GM12878 (cell line): ENCODE results near the gene ATOSA. TPM values are rescaled to one million over a fixed set of nuclear protein-coding genes. Genes with fewer than 3 reads are reported as not detected.

Experiments used
- ATAC-seq: fragments of 200-7000 bp; cut with Tn5 transposase; 3 replicates; pipeline ENCODE4 v1.9.1; 2020; ENCODE audit warnings: mild to moderate bottlenecking, moderate library complexity
- BruUV-seq: library from RNA; stranded (reverse); fragments of 400-500 nt; replicated peaks from 2 replicates; lab custom pipeline; 2021; lab: Mats Ljungman, UMichigan
- CTCF ChIA-PET: fragments of 300-600 bp; sonication (Branson Sonifier 250); formaldehyde crosslinking; extraction: SDS; loops from one replicate; lab custom pipeline; 2021; ENCODE audit warnings: inconsistent platforms; lab: Yijun Ruan, JAX
- POLR2A ChIA-PET: fragments of 350-600 bp; formaldehyde crosslinking; extraction: SDS; loops from one replicate; lab custom pipeline; 2021; ENCODE audit warnings: inconsistent platforms; lab: Charles Lee
- RAD21 ChIA-PET: fragments of 300-600 bp; sonication (Branson Sonifier 250); formaldehyde crosslinking; loops from one replicate; lab custom pipeline; 2023; ENCODE audit warnings: antibody characterized with exemption; ENCODE audit not compliant: unreplicated experiment; lab: Charles Lee
- SMC1A ChIA-PET: fragments of 300-600 bp; sonication (Branson Sonifier 250); formaldehyde crosslinking; loops from one replicate; lab custom pipeline; 2023; ENCODE audit not compliant: unreplicated experiment, uncharacterized antibody; lab: Charles Lee
- DNase-seq: peaks from one replicate; pipeline ENCODE4 v3.0.0-alpha.2; 2011; ENCODE audit warnings: low read depth, low spot score
- FAIRE-seq: peaks from 3 replicates; lab custom pipeline; 2011; peaks lifted over from hg19 to GRCh38; lab: Jason Lieb, UNC
- H2AFZ ChIP-seq: 2 replicates; pipeline ENCODE4 v1.6.0; 2011; ENCODE audit warnings: low read depth, low read length, control low read depth; ENCODE audit not compliant: control insufficient read depth
- H3K27ac ChIP-seq: 2 replicates; pipeline ENCODE4 v1.5.1; 2011; ENCODE audit warnings: control low read depth; ENCODE audit not compliant: control insufficient read depth, insufficient read depth
- H3K27me3 ChIP-seq, 2 experiments: replicated peaks in 1 of 2; 2 replicates each; pipeline versions ENCODE4 v1.6.0 to v1.6.1; 2011; ENCODE audit warnings: low read length in 1 of 2; ENCODE audit not compliant: control insufficient read depth in 2 of 2, insufficient read depth in 2 of 2
- H3K36me3 ChIP-seq, 2 experiments: 2 replicates each; pipeline ENCODE4 v1.5.1; 2011; ENCODE audit warnings: low read length in 1 of 2; ENCODE audit not compliant: control insufficient read depth in 2 of 2, insufficient read depth in 2 of 2
- H3K4me1 ChIP-seq: 2 replicates; pipeline ENCODE4 v1.6.1; 2011; ENCODE audit warnings: mild to moderate bottlenecking, low read length, moderate library complexity, mixed read lengths; ENCODE audit not compliant: control insufficient read depth, insufficient read depth
- H3K4me2 ChIP-seq: 2 replicates; pipeline ENCODE4 v1.6.0; 2011; ENCODE audit warnings: control low read depth; ENCODE audit not compliant: control insufficient read depth, insufficient read depth
- H3K4me3 ChIP-seq: fragments of 200-600 bp; sonication (generic); 2 replicates; pipeline ENCODE4 v1.5.1; 2016
- H3K79me2 ChIP-seq: 2 replicates; pipeline ENCODE4 v1.6.0; 2011; ENCODE audit warnings: low read length; ENCODE audit not compliant: control insufficient read depth, insufficient read depth
- H3K9ac ChIP-seq: 2 replicates; pipeline ENCODE4 v1.8.0; 2011; ENCODE audit warnings: low read length, control low read depth, mixed read lengths; ENCODE audit not compliant: control insufficient read depth, insufficient read depth
- H3K9me3 ChIP-seq: replicated peaks from 3 replicates; pipeline ENCODE4 v1.5.1; 2011; ENCODE audit warnings: mild to moderate bottlenecking, low read length; ENCODE audit not compliant: control insufficient read depth, insufficient read depth
- H4K20me1 ChIP-seq: 2 replicates; pipeline ENCODE4 v1.6.0; 2011; ENCODE audit not compliant: control insufficient read depth, insufficient read depth
- BACH1 ChIP-seq: fragments of 450-650 bp; IDR thresholded peaks from 2 replicates; pipeline ENCODE4 v1.6.1; 2017; ENCODE audit warnings: mild to moderate bottlenecking, borderline replicate concordance
- BCL11A ChIP-seq: IDR thresholded peaks from 2 replicates; pipeline ENCODE4 v1.6.1; 2011; ENCODE audit warnings: low read depth, low read length
- CREM ChIP-seq: IDR thresholded peaks from 2 replicates; pipeline ENCODE4 v1.6.1; 2014; ENCODE audit warnings: antibody characterized with exemption, low read depth
- FOXK2 ChIP-seq: fragments of 450-650 bp; IDR thresholded peaks from 2 replicates; pipeline ENCODE4 v1.6.1; 2017; ENCODE audit warnings: mild to moderate bottlenecking, moderate library complexity
- NFXL1 ChIP-seq: fragments of 450-650 bp; IDR thresholded peaks from 2 replicates; pipeline ENCODE4 v1.6.1; 2017; ENCODE audit warnings: antibody characterized with exemption, mild to moderate bottlenecking, borderline replicate concordance
- PAX5 ChIP-seq: IDR thresholded peaks from 2 replicates; pipeline ENCODE4 v1.6.1; 2011; ENCODE audit warnings: low read depth, low read length, borderline replicate concordance
- RCOR1 ChIP-seq: conservative IDR thresholded peaks from 2 replicates; pipeline ENCODE4 v1.6.1; 2012; ENCODE audit warnings: low read depth, low read length, improper control_type of control experiment
- STAT1 ChIP-seq: fragments of 450-650 bp; conservative IDR thresholded peaks from 2 replicates; pipeline ENCODE4 v1.6.1; 2014; ENCODE audit warnings: antibody characterized with exemption, mild to moderate bottlenecking
- TCF7 ChIP-seq: IDR thresholded peaks from 2 replicates; pipeline ENCODE4 v1.6.1; 2014; ENCODE audit warnings: antibody characterized with exemption, borderline replicate concordance
- WGBS: methylation state at CpG from one replicate; pipeline ENCODE4 v1.1.6; 2016; ENCODE audit warnings: low lambda C conversion rate; ENCODE audit not compliant: insufficient replicate concordance, insufficient coverage; ENCODE audit errors: missing lambda C conversion rate; 5-methylcytosine and 5-hydroxymethylcytosine counted together
- in situ Hi-C: fragments of 300-500 bp; cut with MboI; formaldehyde crosslinking; loops from 9 replicates; pipeline ENCODE4 v1.14.3; 2018; ENCODE audit warnings: mixed read lengths
- intact Hi-C: fragments of 100-400 bp; cut with micrococcal nuclease; formaldehyde crosslinking; loops from one replicate; pipeline ENCODE4 v1.14.2; 2022; ENCODE audit not compliant: unreplicated experiment
- polyA plus RNA-seq, 11 experiments: library from polyadenylated mRNA; depleted of rRNA in 4 of 11; unstranded in 6 of 11; stranded (reverse) in 5 of 11; fragments of >200 nt; fragmentation: Nextera tagmentation in 4 of 11; fragmentation: Illumina TruSeq in 1 of 11; extraction: Ambion mirVana in 4 of 11; extraction: Trizol in 1 of 11; gene quantifications; 1 replicate in 1 of 11; 2 replicates in 10 of 11; pipeline versions ENCODE4 v1.2.1 to v1.2.3, GENCODE V29; 2011 to 2016; ENCODE audit warnings: inconsistent platforms in 2 of 11, missing spikeins in 2 of 11, low read depth in 1 of 11
- total RNA-seq, 4 experiments: library from RNA; depleted of rRNA in 3 of 4; stranded (reverse); fragments of >200 nt in 3 of 4; fragmentation: Illumina TruSeq in 1 of 4; extraction: Trizol in 1 of 4; gene quantifications; 2 replicates each; pipeline versions ENCODE4 v1.2.1 to v1.2.3, GENCODE V29; 2013 to 2021
- TF ChIP-seq, protein P1 (sequence below): IDR thresholded peaks from 2 replicates; pipeline ENCODE4 v1.6.1; 2012; ENCODE audit warnings: improper control_type of control experiment, low read depth, low read length; ENCODE audit not compliant: insufficient replicate concordance
- TF ChIP-seq, protein P2 (sequence below): IDR thresholded peaks from 2 replicates; pipeline ENCODE4 v1.6.1; 2012; ENCODE audit warnings: low read depth, low read length, improper control_type of control experiment
- TF ChIP-seq, protein P3 (sequence below): IDR thresholded peaks from 2 replicates; pipeline ENCODE4 v1.6.1; 2012; ENCODE audit warnings: low read depth, low read length, improper control_type of control experiment

Gene ATOSA
- total and polyA plus RNA-seq, 10 of the 15 experiments (the other 5 are each of a cell fraction or from before 2014, with no cell fraction given): 6.8 to 24.3 (median 14.6) TPM

DNA sequence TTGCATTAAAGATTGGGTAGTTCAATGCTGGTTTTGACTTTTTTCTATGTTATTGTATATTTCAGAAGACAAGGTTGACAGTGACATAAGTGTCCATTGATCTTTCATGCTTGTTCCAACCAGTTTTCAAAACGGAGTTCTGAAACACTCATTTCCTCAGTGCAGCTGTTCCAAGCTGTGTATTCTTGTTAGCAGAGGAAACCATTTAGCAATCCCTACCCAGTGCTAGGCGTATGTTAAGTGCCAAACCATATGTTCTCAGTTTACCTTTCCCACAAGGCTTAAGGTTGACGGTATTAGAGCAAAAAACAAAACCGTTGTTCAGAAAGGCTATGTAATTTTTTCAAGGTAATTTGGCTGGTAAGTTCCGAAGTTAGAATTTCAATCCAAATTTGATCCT lies 9.1 kb downstream of the ATOSA start:
- intact Hi-C loops (loop anchor here (10.0 kb wide), 1 partner anchor 205 kb away; no protein-coding TSS in a partner anchor), in situ Hi-C loops (no loop called here)
- H4K20me1 ChIP-seq: no peaks in the 10 kb centered on the region
- 83% methylated on average over 5 of the region's 5 CpGs for WGBS
- no TSS peak for BruUV-seq
- no peak overlapping the region for H2AFZ ChIP-seq
- H3K27ac ChIP-seq: no peak overlapping the region
- no peak overlapping the region for H3K4me2 ChIP-seq
- ChIA-PET CTCF (interaction anchor here (1.2 to 1.3 kb wide), 2 partner anchors 17 to 782 kb away, joined by 3 read pairs; no protein-coding TSS in a partner anchor), POLR2A (no interaction called here), SMC1A (no interaction called here), RAD21 (no interaction called here)
- H3K27me3 ChIP-seq: no peaks in the 10 kb centered on the region
- H3K9ac ChIP-seq: no peak overlapping the region
- peaks cover 21% of the 10 kb centered on the region for H3K4me1 ChIP-seq
- no peak overlapping the region for H3K4me3 ChIP-seq
- H3K36me3 ChIP-seq: peaks cover 0 to 20% of the 10 kb centered on the region in 2 experiments; a peak in 3 of 4 replicates
- DNase-seq: no peak
- TF ChIP-seq, protein P1, sequence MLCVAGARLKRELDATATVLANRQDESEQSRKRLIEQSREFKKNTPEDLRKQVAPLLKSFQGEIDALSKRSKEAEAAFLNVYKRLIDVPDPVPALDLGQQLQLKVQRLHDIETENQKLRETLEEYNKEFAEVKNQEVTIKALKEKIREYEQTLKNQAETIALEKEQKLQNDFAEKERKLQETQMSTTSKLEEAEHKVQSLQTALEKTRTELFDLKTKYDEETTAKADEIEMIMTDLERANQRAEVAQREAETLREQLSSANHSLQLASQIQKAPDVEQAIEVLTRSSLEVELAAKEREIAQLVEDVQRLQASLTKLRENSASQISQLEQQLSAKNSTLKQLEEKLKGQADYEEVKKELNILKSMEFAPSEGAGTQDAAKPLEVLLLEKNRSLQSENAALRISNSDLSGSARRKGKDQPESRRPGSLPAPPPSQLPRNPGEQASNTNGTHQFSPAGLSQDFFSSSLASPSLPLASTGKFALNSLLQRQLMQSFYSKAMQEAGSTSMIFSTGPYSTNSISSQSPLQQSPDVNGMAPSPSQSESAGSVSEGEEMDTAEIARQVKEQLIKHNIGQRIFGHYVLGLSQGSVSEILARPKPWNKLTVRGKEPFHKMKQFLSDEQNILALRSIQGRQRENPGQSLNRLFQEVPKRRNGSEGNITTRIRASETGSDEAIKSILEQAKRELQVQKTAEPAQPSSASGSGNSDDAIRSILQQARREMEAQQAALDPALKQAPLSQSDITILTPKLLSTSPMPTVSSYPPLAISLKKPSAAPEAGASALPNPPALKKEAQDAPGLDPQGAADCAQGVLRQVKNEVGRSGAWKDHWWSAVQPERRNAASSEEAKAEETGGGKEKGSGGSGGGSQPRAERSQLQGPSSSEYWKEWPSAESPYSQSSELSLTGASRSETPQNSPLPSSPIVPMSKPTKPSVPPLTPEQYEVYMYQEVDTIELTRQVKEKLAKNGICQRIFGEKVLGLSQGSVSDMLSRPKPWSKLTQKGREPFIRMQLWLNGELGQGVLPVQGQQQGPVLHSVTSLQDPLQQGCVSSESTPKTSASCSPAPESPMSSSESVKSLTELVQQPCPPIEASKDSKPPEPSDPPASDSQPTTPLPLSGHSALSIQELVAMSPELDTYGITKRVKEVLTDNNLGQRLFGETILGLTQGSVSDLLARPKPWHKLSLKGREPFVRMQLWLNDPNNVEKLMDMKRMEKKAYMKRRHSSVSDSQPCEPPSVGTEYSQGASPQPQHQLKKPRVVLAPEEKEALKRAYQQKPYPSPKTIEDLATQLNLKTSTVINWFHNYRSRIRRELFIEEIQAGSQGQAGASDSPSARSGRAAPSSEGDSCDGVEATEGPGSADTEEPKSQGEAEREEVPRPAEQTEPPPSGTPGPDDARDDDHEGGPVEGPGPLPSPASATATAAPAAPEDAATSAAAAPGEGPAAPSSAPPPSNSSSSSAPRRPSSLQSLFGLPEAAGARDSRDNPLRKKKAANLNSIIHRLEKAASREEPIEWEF: no peak
- TF ChIP-seq STAT1 (no peak), TCF7 (no peak), RCOR1 (no peak), FOXK2 (no peak), BACH1 (no peak), PAX5 (no peak), NFXL1 (no peak), CREM (no peak), BCL11A (no peak)
- TF ChIP-seq, protein P2, sequence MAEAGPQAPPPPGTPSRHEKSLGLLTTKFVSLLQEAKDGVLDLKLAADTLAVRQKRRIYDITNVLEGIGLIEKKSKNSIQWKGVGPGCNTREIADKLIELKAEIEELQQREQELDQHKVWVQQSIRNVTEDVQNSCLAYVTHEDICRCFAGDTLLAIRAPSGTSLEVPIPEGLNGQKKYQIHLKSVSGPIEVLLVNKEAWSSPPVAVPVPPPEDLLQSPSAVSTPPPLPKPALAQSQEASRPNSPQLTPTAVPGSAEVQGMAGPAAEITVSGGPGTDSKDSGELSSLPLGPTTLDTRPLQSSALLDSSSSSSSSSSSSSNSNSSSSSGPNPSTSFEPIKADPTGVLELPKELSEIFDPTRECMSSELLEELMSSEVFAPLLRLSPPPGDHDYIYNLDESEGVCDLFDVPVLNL: no peak
- TF ChIP-seq, protein P3, sequence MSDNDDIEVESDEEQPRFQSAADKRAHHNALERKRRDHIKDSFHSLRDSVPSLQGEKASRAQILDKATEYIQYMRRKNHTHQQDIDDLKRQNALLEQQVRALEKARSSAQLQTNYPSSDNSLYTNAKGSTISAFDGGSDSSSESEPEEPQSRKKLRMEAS: no peak
- FAIRE-seq: no peak
- peaks cover 3% of the 10 kb centered on the region for H3K79me2 ChIP-seq
- no peaks in the 10 kb centered on the region; the same call in 2 of the 3 replicates for H3K9me3 ChIP-seq
- no peak for ATAC-seq
